NCI-H187 (cell line): ENCODE measurements around the gene ZNF12.
"Not testable (repeated sequence)": the region's sequence is repeated elsewhere in the genome, so short reads cannot be mapped to it uniquely, and the experiment has no call there.

Experiments
- DNase-seq, 2 experiments: peaks; one replicate each; lab custom pipeline; 2025; lab: John Stamatoyannopoulos, UW

The ZNF12 gene

DNA sequence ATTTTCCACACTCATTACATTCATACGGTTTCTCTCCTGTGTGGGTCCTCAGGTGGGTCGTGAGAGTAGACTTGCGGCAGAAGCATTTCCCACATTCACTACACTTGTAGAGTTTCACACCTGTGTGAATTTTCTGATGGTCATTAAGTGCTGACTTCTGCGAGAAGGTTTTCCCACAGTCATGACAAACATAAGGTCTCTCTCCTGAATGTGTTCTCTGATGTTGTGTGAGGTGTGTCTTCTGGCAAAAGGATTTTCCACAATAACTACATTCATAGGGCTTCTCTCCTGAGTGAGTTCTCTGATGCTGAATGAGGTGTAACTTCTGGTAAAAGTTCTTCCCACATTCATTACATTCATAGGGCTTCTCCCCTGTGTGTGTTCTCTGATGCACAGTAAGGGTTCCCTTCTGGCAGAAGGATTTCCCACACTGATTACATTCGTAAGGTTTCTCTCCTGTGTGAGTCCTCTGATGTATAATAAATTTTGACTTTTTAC lies 15.1 kb downstream of the ZNF12 start:
- DNase-seq, result no peak

GRCh38 chr7:6691103-6691502 lies 15.6 kb downstream of the ZNF12 start:
- DNase-seq, result no peak

- no peak for DNase-seq
Measured at GRCh38 chr7:6680146-6680545, 26.6 kb downstream of the ZNF12 start.

- no peak for DNase-seq
Measured at GRCh38 chr7:6675807-6676405, 30.8 kb downstream of the ZNF12 start.

DNA sequence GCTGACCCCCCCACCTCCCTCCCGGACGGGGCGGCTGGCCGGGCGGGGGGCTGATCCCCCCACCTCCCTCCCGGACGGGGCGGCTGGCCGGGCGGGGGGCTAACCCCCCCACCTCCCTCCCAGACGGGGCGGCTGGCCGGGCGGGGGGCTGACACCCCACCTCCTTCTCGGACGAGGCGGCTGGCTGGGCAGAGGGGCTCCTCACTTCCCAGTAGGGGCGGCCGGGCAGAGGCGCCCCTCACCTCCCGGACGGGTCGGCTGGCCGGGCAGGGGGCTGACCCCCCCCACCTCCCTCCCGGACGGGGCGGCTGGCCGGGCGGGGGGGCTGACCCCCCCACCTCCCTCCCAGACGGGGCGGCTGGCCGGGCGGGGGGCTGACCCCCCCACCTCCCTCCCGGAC lies 35.9 kb downstream of the ZNF12 start:
- not testable (repeated sequence) for DNase-seq

DNA sequence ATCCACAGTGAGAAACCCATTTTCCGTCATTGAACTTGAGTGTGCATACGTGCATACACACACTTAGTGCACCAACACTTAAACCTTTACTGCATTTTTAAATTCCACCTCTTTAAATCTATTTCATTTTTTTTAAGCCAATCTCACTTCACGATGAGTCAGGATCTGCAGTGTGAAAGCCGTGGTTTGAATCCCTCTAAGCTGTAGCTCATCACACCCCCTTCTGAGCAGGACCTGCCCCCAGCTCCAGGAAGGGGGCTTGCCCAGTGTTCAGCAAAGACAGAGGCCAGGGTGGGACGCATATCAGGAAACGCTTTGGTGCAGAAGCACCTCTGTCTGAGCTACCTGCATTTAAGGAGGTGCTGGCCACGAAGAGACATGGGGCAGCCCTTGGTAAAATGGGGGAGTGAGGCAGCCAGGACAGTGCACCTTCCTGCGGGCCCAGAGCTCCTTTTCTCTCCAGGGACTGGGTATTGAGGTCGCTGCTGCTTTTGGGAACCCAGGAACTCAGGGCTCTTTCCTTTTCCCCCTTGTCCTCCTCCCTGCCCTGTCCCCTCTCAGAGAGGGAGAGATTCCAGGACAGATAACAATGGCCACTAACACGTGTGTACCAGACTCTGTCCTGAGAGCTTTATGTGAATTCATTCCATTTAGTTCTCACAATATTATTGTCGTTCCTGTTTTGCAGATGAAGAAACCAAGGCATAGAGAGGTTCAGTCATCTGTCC lies 48.0 kb downstream of the ZNF12 start:
- no peak for DNase-seq

- no peak for DNase-seq
Measured at GRCh38 chr7:6656413-6656812, 50.3 kb downstream of the ZNF12 start.

DNA sequence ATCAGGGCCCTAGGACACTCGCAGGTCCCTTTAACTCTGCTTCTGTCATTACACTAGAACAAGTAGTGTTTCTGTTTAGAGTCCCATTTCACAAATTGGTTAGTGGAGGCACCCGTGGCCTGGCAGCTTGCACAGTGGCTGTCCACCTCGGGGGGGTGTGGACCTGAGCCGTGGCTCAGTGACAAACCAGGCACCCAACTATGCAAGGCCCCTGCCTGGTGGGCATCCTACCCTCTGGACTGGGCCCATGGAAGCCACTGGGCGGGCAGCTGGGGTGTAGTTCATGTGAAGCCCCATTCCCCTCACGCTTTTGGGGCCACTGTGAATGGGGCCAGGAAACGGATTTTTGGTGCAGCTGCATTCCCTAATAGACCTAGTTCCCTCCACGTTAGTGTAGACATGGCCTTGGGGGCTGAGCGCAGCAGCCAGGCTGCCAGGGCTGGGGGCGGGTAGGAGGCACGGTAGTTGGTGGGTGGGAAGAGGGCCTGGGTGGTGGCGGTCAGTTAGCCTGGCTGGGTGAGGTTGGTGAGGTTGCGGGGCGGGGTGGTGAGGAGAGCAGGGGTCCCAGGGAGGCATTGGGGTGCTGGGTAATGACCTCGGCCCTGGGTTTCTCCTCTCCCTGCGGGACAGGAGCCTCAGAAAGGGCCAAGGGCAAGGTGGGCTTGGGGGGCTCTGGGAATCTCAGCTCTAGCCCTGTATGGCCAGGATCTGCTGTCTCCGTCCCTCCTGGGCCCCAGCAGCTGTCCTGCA lies 50.9 kb downstream of the ZNF12 start:
- no peak for DNase-seq

DNA sequence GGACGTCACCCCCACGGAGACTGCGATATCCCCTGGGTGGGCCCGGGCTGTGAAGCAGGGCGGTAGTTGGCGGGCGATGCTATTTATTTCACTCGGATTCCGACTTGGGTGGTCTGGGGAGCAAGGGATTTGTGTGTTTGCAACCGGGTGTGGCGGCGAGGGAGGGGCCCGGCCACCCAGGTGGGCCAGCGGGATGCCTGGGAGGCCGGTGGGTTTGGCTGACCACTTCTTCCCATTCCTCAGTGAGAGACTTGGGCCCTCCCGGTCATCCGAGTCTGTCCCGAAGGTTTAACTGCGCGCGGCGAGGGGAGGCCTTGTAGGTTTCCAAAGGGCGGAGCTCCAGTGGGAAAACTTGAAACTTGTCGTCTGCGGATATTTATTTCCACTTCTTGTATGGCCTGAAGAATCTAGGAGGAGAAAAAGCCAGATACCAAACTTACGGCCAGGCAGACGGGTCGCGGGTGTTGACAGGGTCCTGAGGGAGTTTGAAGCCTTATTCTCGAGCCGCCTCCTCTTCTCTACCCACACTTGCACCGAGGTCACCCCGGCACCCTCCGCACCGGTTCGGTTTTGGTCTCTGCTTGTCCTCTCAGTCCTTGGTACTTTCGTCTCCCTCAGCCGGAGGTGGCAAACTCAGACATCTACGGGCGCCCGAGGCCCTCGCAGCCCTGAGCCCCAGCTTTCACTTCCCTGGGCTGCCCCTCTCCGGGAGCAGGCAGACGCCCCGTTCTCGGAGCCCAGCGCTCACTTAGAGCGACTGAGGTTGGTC lies 51.7 kb downstream of the ZNF12 start:
- DNase-seq, result no peak

DNA sequence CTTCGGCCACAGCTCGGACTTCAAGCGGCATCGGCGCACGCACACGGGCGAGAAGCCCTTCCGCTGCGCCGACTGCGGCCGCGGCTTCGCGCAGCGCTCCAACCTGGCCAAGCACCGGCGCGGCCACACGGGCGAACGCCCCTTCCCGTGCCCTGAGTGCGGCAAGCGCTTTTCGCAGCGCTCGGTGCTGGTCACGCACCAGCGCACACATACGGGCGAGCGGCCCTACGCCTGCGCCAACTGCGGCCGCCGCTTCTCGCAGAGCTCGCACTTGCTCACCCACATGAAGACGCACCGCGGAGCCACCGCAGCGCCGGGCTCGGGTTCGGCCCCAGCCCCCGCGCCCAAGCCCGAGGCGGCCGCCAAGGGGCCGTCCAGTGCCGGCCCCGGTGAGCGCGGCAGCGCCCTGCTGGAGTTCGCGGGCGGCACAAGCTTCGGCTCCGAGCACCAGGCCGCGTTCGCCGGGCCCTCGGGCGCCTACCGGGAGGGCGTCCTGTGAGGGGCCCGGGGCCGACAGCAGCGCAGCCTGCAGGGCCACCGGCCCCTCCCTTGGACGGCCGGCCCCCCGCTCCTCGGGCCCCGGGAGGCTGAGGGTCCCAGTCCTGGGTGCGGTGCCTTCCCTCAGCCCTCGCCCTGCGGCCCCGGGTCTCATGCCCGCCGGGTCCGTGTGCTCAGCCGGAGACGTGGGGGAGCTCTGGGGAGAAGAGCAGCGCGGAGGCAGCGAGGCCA lies 52.5 kb downstream of the ZNF12 start:
- DNase-seq, result no peak

GRCh38 chr7:6653071-6654003 lies 53.4 kb downstream of the ZNF12 start:
- no peak for DNase-seq

GRCh38 chr7:6652446-6653011 lies 54.2 kb downstream of the ZNF12 start:
- no peak for DNase-seq

DNA sequence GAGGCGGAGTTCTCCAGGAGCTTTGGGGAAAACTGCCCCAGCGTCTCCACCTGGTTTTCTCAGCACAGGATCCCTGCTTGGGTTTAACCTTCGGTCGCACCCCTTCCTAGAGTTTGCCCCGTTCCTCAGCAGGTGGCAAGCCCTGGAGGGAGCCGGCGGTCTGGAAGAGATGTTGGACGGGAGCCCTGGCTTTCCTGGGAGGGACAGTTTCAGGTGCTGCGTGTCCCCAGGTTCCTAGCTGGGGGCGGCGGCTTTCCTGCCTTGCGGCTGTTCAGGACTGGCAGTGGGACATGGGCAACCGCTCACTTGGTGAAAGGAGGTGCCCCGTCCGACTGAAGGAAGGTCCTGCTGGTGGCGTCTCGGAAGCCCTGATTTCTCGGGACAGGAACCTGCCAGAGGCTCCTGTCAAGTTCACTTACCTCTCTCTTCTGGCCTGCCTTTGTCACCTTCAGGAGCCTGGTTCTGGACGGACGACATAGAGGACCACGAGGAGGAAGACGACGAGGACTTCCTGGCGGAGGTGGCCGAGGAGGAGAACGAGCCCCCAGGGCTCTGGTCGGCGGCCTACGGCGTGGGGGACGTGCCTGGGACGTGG lies 54.8 kb downstream of the ZNF12 start:
- no peak for DNase-seq

DNA sequence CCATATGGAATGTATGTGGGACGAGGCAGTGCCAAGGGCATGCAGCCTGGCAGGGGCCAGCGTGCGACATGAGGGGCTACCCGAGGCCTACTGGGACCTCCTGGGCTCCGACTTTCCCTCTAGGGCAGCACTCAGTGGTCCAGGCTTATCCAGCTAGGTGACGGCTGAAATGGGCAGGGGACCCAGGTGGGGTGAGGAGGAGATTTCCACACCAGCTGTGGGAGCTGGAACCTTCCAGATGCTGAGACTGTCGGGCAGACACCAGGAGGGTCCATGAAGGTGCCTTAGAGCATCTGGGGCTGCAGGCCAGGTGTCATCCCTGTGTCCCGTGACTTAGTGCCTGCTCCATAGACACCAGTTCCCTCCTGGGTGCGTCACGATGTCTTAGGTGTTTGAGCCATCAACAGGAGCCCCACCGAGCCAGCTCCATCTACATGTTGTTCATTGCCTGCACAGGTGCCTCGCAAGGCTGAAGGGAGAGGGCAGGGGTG lies 56.2 kb downstream of the ZNF12 start:
- no peak for DNase-seq

DNA sequence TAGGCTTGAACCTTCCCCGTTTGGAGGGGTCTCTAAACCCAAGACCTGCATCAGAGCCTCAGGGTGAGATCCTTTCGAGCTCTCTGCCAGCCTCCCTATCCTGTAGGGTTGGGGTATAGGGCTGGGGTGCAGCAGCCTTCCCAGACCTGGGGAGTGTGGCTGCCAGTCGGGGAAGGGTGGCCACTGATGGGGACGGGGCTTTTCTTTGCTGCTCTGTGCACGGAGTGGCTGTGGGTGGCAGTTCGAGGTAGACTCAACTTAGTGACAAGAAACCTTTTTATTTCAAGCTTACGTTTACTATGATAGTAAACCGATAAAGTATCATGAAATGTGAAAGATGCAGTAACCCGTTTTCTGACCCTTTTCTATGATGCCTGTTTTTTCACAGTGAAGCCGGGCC lies 56.7 kb downstream of the ZNF12 start:
- no peak for DNase-seq

DNA sequence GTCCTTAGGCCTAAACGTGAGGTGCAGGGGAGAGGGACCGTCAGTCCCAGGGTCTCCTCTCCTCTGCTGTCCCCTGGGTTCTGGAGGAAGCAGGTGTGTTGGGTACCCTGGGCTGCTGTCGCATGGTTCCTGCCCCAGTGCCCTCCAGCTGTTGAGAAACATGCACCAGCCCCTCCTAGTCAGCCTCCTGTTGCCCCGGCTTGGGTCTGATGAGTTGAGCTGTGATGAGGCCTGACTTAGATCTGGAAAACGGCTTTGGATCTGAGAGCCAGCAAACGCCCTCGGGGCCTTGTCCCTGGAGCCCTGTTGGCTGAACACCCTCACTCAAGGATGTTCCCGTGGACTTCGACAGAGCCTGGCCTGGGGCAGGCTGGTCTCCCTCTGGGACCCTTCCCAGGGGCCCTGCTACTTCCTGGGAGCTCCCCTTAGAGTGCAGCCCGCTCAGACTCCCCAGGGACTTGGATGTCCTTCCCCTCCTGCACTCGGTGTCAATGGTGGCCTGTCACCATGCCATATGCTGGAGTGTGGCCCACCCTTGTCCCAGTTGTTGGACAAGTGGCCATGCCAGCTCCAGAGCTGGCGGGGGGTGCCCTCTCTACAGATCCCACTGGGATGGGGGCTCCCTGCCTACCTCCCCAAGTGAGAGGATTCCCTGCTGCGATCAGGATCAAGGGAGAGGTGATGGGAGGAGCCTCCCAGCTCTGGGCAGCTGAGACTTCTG lies 57.3 kb downstream of the ZNF12 start:
- no peak for DNase-seq

GRCh38 chr7:6648815-6649104 lies 58.0 kb downstream of the ZNF12 start:
- DNase-seq, result no peak

DNA sequence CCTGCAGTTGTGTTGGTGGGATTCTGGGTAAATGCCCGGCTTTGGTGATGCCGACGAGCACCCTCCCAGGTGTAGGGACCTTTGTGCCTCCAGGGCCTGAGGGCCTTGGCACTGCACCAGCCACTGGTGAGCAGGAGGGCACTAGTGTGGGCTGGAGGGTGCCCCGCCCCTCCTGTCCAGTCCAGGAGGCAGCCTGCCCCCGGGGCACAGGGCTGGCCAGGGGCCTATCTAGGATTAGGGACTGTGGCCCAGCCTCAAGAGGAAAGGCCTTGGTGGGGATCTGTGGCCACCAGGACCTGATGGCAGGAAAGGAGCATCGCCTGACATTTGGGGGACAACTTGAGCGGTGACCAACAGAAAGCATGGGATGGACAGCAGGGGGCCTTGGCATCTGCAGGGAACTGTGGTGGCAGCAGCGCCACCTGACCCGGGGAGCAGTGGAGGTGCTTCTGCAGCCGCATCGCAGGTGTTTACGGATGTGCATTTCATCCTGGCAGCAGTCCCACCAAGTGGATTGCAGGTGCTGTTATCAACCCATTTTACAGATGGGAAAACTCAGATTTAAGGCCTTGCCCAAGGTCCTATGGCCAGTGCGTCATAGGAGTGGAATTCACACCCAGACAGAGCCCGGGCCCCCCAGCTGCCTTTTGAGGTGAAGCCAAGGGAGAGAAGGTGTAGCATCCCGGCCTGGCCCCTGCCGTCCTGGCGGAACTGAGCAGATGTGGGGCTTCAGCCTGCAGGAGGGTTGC lies 58.5 kb downstream of the ZNF12 start:
- DNase-seq, result no peak
